Measurements from ENCODE around the gene NPIPA5. TPM values are rescaled to one million over a fixed set of nuclear protein-coding genes. Genes with fewer than 3 reads are reported as not detected.
"Not testable (repeated sequence)": the region's sequence is repeated elsewhere in the genome, so short reads cannot be mapped to it uniquely, and the experiment has no call there.

The NPIPA5 gene
- total RNA-seq, 1 experiment from 2014 or later, result 0.68 TPM

DNA sequence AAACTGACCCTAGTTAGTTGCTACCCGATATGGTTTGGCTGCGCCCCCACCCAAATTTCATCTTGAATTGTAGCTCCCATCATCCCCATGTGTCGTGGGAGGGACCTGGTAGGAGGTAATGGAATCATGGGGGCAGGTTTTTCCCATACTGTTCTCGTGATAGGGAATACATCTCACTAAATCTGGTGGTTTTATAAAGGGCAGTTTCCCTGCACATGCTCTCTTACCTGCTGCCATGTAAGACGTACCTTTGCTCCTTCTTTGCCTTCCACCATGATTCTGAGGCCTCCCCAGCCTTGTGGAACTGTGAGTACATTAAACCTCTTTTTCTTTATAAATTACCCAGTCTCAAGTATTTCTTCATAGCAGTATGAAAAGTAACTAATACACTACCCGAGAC is 10.0 kb upstream of the NPIPA5 start:
- H3K27me3 ChIP-seq (ENCODE audit: insufficient read depth, low read depth); H2AFZ ChIP-seq; H3K36me3 ChIP-seq (ENCODE audit: low read depth); DNase-seq; BruUV-seq (replicated peaks); H3K79me2 ChIP-seq (ENCODE audit: low read depth); intact Hi-C loops (cut with micrococcal nuclease; ENCODE audit: unreplicated experiment); H4K20me1 ChIP-seq (ENCODE audit: insufficient read depth); H3K9me3 ChIP-seq (ENCODE audit: insufficient read depth, low read depth); POLR2A ChIA-PET (ENCODE audit: unreplicated experiment); H3F3A ChIP-seq (ENCODE audit: insufficient read depth, low read depth); H3K27ac ChIP-seq; H3K9me2 ChIP-seq (ENCODE audit: insufficient read depth); H3K4me3 ChIP-seq; H3K4me2 ChIP-seq: not testable (repeated sequence)
- peaks cover 17% of the 10 kb centered on the region for H3K4me1 ChIP-seq (replicated peaks; ENCODE audit: insufficient read depth)
- CTCF ChIA-PET, result interaction anchor here (0.6 kb wide), 1 partner anchor 336 kb away, joined by 4 read pairs; no protein-coding TSS in a partner anchor

DNA sequence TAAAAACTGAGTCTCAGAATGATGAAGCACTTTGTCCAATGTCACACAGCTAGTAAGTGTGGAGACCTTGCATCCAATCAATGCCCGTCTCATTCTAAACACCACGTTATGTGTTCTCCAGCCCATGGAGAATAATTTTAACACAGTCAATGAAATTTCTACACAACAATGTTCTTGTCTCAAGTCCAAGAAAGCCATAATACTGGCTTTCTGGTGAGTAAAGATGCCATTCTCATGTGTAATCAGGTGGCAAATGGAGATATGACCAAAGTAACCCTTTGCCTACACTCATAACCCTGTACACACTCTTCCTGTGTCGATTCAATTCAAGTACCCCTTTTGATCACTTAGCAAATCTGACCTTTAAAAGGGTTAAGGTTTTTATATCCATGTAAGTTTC is 4.7 kb upstream of the NPIPA5 start:
- H3K4me3 ChIP-seq; BruUV-seq (replicated peaks); H3K9me2 ChIP-seq (ENCODE audit: insufficient read depth); intact Hi-C loops (cut with micrococcal nuclease; ENCODE audit: unreplicated experiment); H3K9me3 ChIP-seq (ENCODE audit: insufficient read depth, low read depth); H3K27me3 ChIP-seq (ENCODE audit: insufficient read depth, low read depth); H2AFZ ChIP-seq; H4K20me1 ChIP-seq (ENCODE audit: insufficient read depth); CTCF ChIA-PET; H3K79me2 ChIP-seq (ENCODE audit: low read depth); H3K36me3 ChIP-seq (ENCODE audit: low read depth); H3F3A ChIP-seq (ENCODE audit: insufficient read depth, low read depth); POLR2A ChIA-PET (ENCODE audit: unreplicated experiment): not testable (repeated sequence)
- DNase-seq, result peak; percentile 22 to 70
- Histone ChIP-seq H3K4me1 (replicated peaks; ENCODE audit: insufficient read depth) (peaks cover 23% of the 10 kb centered on the region), H3K4me2 (peak overlapping the region; percentile 64), H3K27ac (peak overlapping the region; percentile 95)

DNA sequence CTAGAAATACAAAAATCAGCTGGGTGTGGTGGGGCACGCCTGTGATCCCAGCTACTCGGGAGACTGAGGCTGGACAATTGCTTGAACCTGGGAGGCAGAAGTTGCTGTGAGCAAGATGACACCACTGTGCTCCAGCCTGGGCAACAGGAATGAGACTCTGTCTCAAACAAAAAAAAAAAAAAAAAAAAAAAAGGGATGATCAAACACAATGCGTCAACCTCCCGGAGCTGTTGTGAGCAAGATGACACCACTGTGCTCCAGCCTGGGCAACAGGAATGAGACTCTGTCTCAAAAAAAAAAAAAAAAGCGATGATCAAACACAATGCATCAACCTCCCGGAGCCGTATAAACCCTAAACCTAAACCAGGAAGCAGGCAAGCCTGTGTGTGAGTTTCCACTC is 20.6 kb downstream of the NPIPA5 start:
- H3K4me1 ChIP-seq (replicated peaks; ENCODE audit: insufficient read depth); H2AFZ ChIP-seq; DNase-seq; BruUV-seq (replicated peaks); H3K27ac ChIP-seq; H3F3A ChIP-seq (ENCODE audit: insufficient read depth, low read depth); H4K20me1 ChIP-seq (ENCODE audit: insufficient read depth); POLR2A ChIA-PET (ENCODE audit: unreplicated experiment); CTCF ChIA-PET; H3K36me3 ChIP-seq (ENCODE audit: low read depth); intact Hi-C loops (cut with micrococcal nuclease; ENCODE audit: unreplicated experiment); H3K9me3 ChIP-seq (ENCODE audit: insufficient read depth, low read depth); H3K4me3 ChIP-seq; H3K4me2 ChIP-seq; H3K79me2 ChIP-seq (ENCODE audit: low read depth); H3K9me2 ChIP-seq (ENCODE audit: insufficient read depth); H3K27me3 ChIP-seq (ENCODE audit: insufficient read depth, low read depth): not testable (repeated sequence)

DNA sequence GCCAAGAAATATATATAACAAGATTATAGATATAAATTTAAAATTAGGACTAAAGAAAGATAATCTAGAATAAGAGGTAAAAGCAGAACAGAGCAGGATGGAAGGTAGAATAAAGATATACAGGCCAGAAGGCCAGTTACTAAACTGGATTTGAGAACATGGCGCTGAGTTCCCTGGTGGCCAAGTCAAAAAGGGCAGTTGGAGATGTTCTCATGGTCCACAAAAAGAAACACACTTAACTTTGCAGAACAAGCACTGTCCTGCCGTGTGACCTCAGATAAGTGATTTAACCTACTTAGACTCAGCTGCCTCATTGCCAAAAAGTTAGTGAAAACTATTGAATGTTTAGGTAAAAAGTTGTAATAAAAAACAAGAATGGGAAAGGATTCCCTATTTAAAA is 23.2 kb downstream of the NPIPA5 start:
- H3K27ac ChIP-seq; H3K27me3 ChIP-seq (ENCODE audit: insufficient read depth, low read depth); H2AFZ ChIP-seq; H3K4me1 ChIP-seq (replicated peaks; ENCODE audit: insufficient read depth); H3K4me3 ChIP-seq; H3F3A ChIP-seq (ENCODE audit: insufficient read depth, low read depth); H3K4me2 ChIP-seq; H3K9me3 ChIP-seq (ENCODE audit: insufficient read depth, low read depth); intact Hi-C loops (cut with micrococcal nuclease; ENCODE audit: unreplicated experiment); CTCF ChIA-PET; H3K79me2 ChIP-seq (ENCODE audit: low read depth); DNase-seq; POLR2A ChIA-PET (ENCODE audit: unreplicated experiment); H3K36me3 ChIP-seq (ENCODE audit: low read depth); BruUV-seq (replicated peaks); H3K9me2 ChIP-seq (ENCODE audit: insufficient read depth); H4K20me1 ChIP-seq (ENCODE audit: insufficient read depth): not testable (repeated sequence)

DNA sequence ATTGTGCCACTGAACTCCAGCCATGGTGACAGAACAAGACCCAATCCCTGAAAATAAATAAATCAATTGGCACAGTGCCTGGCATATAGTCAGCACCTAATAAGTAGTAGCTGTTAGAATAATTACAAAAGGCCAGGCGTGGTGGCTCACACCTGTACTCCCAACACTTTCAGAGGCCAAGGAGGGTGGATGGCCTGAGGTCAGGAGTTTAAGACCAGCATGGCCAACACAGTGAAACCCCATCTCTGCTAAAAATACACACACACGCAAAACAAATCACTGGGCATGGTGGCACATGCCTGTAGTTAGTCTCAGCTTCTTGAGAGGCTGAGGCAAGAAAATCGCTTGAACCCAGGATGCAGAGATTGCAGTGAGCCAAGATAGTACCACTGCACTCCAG is 25.2 kb downstream of the NPIPA5 start:
- H3K4me2 ChIP-seq; H3K27ac ChIP-seq; H3K36me3 ChIP-seq (ENCODE audit: low read depth); H3K9me2 ChIP-seq (ENCODE audit: insufficient read depth); H3K27me3 ChIP-seq (ENCODE audit: insufficient read depth, low read depth); BruUV-seq (replicated peaks); H3F3A ChIP-seq (ENCODE audit: insufficient read depth, low read depth); intact Hi-C loops (cut with micrococcal nuclease; ENCODE audit: unreplicated experiment); DNase-seq; H3K9me3 ChIP-seq (ENCODE audit: insufficient read depth, low read depth); H3K4me3 ChIP-seq; H3K4me1 ChIP-seq (replicated peaks; ENCODE audit: insufficient read depth); POLR2A ChIA-PET (ENCODE audit: unreplicated experiment); H4K20me1 ChIP-seq (ENCODE audit: insufficient read depth); H3K79me2 ChIP-seq (ENCODE audit: low read depth); CTCF ChIA-PET; H2AFZ ChIP-seq: not testable (repeated sequence)

DNA sequence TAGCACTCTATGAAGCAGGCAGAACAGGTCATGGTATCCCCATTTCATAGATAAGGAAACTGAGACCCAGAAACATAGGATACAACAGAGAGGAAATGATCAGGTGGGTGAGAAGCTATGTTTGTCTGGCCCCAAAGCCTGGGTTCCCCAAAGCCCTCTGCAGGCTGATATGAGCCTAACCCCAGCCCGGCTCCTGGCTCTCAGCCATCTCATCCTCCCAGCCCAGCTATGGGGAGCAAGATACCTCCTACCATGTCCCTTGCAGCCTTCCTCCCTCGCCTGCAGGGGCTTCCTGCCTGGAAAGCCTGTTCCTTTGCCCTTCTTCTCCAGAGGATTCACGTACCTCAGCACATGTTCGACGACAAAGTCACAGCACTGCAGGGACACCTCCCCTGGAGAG is 26.3 kb downstream of the NPIPA5 start:
- H3F3A ChIP-seq (ENCODE audit: insufficient read depth, low read depth); H3K9me3 ChIP-seq (ENCODE audit: insufficient read depth, low read depth); H3K27me3 ChIP-seq (ENCODE audit: insufficient read depth, low read depth); BruUV-seq (replicated peaks); H3K9me2 ChIP-seq (ENCODE audit: insufficient read depth); DNase-seq; H3K79me2 ChIP-seq (ENCODE audit: low read depth); H4K20me1 ChIP-seq (ENCODE audit: insufficient read depth); H3K4me3 ChIP-seq; CTCF ChIA-PET; H3K4me1 ChIP-seq (replicated peaks; ENCODE audit: insufficient read depth); POLR2A ChIA-PET (ENCODE audit: unreplicated experiment); intact Hi-C loops (cut with micrococcal nuclease; ENCODE audit: unreplicated experiment); H2AFZ ChIP-seq; H3K27ac ChIP-seq; H3K4me2 ChIP-seq; H3K36me3 ChIP-seq (ENCODE audit: low read depth): not testable (repeated sequence)

DNA sequence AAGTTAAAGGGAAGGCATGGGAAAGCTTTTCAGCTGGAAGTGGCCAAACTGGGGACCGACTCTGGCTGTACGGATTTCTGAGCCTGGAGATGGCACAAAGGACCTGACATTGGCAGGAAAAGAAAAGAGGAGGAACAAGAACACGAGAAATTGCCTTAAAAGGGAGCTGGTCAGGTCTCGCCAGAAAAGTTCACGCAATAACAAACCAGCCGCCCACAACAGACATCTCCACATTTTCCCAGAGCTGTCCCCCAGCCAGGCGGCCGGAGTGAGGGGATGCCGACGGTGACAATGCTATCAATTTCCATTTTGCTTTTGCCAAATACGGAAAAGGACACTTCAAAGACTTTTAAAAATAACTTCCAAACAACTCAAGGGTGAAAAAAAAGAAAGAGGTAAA is 26.8 kb downstream of the NPIPA5 start:
- DNase-seq; BruUV-seq (replicated peaks); H3K4me2 ChIP-seq: not testable (repeated sequence)

DNA sequence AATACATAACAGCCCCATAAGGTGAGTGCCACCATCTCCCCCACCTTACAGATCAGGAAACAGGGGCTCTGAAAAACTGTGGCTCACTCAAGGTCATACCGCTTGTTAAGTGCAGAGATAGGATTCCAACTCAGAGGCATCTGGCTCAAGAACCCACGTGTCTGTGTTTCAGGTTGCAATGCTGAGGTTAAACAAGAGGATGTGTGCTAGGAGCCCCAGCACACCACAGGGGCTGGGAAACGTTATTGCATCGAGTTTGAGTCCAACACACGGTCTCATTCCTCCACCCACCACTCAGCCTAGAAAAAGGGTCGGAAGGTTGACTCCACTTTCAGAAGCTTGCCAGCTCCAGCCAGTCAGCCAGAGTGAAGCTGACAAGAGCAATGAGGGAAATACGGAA is 29.4 kb downstream of the NPIPA5 start:
- intact Hi-C loops (cut with micrococcal nuclease; ENCODE audit: unreplicated experiment); BruUV-seq (replicated peaks): not testable (repeated sequence)

More for the DNA sequence above, 26.8 kb downstream of the NPIPA5 start:
- H3K9me3 ChIP-seq (ENCODE audit: insufficient read depth, low read depth); H3K79me2 ChIP-seq (ENCODE audit: low read depth); H3K4me3 ChIP-seq; intact Hi-C loops (cut with micrococcal nuclease; ENCODE audit: unreplicated experiment); CTCF ChIA-PET; POLR2A ChIA-PET (ENCODE audit: unreplicated experiment); H3K9me2 ChIP-seq (ENCODE audit: insufficient read depth); H4K20me1 ChIP-seq (ENCODE audit: insufficient read depth); H3K36me3 ChIP-seq (ENCODE audit: low read depth); H2AFZ ChIP-seq; H3F3A ChIP-seq (ENCODE audit: insufficient read depth, low read depth); H3K4me1 ChIP-seq (replicated peaks; ENCODE audit: insufficient read depth); H3K27me3 ChIP-seq (ENCODE audit: insufficient read depth, low read depth); H3K27ac ChIP-seq: not testable (repeated sequence)

More for the DNA sequence above, 29.4 kb downstream of the NPIPA5 start:
- H3K4me2 ChIP-seq; CTCF ChIA-PET; POLR2A ChIA-PET (ENCODE audit: unreplicated experiment); H3K27me3 ChIP-seq (ENCODE audit: insufficient read depth, low read depth); H3K4me3 ChIP-seq; H3K79me2 ChIP-seq (ENCODE audit: low read depth); H3K27ac ChIP-seq; DNase-seq; H3K4me1 ChIP-seq (replicated peaks; ENCODE audit: insufficient read depth); H3K9me3 ChIP-seq (ENCODE audit: insufficient read depth, low read depth); H3K9me2 ChIP-seq (ENCODE audit: insufficient read depth); H4K20me1 ChIP-seq (ENCODE audit: insufficient read depth); H3K36me3 ChIP-seq (ENCODE audit: low read depth); H2AFZ ChIP-seq; H3F3A ChIP-seq (ENCODE audit: insufficient read depth, low read depth): not testable (repeated sequence)
